ENCODE data around the gene KRI1.
A peak's percentile ranks its signal among the peaks of the same experiment; 100 is the strongest.

Gene KRI1

DNA sequence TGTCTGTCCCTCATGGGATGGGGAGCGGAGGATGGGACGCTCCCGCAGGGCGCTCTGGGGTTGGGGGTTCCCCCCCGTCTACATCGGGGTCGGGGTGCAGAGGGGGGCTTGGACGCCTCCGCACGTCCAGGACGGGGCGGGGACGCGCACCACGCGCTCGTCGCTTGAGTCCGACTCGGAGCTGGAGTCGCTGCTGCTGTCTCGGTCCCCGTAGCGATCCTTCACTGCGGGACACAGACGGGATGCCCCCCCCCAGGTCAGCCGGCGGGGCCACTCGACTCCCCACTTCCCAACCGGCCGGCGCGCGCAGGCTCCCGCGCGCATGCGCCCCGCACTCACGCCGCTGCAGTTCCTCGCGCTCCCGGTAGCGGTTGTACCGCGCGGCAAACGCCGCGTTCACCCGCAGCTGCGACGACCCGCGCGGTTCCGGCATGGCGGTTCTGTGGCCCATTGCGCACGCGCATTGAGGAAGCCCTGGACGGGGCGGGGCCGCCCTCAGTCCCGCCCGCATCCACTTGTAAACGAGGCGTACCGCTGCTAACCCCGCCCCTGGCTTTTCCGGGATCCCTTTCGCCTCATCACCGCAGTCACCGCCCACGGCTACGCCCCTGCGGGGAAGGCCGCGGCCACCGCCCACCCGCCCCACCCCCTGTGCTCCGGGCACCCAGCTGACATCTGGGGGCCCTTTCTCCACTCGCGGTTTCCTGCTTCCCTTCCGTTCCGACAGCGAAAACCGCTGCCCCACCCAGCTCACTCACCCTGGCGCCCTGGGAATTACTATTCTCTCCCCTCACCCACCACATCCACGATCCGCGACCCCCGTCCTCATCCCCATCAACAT is at the start of gene KRI1:
KRI1 (minus strand) TSS at position 444 of the 841 bp plus-strand sequence; CDS start at position 433, 11 bp downstream.
- peak; percentile 99 for DNase-seq (ENCODE audit: low spot score)

DNA sequence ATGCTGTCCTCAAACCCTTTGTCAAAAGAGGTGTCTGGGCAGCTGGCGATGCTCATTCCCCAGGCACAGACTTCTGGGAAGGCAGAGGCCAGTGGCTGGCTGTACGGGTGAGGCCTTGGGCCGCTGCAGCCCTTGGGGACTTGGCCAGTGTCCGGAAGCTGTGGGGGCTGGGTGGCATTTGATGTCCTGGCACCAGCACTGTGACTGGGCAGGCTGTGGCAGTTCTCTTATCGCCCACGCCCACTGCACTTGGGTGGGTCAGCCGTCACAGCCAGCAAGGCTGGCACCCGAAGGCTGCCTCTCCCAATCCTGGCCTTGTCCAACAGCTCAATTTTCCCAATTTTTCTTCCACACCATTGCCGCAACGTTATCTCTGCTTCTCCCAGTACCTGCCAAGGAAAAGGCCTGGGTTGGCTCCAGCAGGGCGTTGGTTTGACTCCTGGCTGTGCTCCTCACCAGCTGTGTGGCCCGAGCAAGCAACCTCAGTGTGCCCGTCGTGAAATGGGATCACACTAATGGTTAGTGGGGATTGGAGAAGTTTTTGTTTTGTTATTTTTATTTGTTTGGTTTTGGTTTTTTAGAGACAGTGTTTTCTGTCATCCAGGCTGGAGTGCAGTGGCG is 46.8 kb upstream of the KRI1 start:
- DNase-seq (ENCODE audit: low spot score) = no peak

DNA sequence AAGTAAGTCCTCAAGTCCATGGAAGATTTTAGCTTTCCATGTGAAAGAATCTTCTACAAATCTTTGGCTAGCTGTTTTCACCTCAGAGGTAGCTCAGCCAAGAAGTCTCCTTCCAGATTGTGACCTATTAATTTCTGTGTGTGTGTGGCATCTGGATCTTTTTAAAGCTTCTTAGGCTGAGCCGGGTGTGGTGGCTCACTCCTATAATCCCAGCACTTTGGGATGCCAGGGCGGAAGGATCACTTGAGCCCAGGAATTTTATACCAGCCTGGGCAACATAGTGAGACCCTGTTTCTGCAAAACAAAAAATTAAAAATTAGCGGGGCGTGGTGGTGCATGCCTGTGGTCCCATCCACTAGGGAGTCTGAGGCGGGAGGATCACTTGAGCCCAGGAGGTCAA is 46.1 kb upstream of the KRI1 start:
- no peak for DNase-seq (ENCODE audit: low spot score)

DNA sequence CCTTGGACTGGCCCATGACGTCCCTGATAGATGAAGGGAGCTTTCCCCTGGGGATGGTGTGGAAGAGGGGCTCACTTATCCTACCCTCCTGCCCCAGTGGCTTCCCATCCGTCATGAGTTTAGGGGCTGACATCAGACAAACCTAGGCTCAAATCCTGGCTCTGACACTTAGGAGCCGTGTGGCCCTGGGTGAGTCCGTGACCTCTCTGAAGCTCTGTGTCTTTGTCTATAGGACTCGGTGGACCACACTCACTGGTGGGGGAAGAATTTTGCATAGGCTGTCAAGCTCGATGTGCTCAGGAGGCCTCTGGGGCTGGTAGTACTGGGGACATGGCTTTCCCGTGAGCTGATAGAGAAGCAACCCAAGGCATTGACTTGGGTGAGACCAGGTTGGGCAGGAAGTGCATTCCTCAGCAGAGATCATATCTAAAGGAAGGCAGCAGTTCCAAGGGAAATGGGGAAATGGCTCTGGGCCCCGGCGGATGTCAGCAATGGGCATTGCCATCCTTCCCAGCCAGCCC is 38.7 kb upstream of the KRI1 start:
- DNase-seq (ENCODE audit: low spot score) = peak; percentile 78

DNA sequence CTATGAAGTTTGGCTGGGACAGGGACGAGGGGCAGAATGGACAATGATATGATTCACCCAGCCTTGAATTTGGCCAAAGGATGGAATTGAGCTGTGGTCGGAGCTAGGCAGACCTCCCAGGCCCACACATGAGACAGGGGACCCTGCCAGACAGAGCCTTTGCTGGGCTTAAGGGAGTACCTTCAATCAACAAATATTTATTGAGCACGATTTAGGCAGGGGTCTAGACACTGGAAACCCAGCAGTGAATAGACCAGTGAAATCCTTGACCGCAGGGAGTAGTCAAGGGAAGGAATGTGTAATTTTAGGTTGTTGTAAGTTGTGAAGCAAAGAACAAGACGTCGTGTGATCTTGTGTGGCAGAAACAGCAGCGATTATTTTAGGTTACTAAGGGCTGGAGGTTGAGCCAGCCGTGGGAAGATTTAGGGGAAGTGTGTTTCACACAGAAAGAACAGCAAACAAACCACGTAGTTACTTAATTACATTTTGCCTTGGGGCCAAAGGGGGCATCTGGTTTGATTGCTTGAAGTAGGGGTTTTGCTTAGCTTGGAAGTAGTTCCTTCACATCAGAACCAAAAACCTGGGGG is 38.2 kb upstream of the KRI1 start:
- peak; percentile 95 for DNase-seq (ENCODE audit: low spot score)

DNA sequence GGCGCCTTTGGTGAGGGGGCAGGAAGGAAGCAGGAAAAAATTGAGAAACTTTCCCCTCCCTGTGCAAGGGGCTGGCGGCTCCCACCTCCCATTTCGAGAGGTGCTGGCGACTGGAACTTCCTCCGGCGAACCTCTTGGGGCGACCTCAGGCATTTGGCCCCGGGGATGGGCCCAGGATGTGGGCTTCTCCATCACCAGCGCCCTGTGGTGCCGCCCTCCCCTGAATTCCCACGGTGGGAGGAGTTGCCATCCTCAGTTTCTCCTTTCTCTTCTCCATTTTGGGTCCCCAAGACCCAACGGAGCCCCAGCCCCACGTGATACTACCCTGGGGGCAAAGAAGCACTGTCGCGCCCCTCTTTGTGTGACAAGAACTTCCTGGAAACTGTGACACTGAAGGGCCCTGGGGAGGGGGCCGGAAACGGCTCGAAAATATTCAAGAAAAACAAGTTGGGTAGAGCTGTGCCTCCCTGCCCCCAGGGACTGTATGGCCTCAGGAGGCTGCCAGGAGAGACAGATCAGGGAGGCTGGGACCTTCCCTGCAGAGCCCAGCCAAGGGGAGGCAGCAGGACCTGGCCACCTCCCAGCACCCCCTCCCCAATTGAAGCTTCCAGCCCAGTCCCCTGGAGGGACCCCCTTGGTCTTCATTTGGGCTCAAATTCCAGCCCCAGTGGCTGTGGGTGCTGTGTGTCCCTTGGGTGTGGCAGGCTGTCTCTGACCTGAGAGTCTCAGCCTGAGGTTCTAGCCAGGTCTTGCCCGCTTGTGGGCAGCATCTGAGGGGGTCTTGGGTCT is 37.5 kb upstream of the KRI1 start:
- DNase-seq (ENCODE audit: low spot score) = peak; percentile 97

DNA sequence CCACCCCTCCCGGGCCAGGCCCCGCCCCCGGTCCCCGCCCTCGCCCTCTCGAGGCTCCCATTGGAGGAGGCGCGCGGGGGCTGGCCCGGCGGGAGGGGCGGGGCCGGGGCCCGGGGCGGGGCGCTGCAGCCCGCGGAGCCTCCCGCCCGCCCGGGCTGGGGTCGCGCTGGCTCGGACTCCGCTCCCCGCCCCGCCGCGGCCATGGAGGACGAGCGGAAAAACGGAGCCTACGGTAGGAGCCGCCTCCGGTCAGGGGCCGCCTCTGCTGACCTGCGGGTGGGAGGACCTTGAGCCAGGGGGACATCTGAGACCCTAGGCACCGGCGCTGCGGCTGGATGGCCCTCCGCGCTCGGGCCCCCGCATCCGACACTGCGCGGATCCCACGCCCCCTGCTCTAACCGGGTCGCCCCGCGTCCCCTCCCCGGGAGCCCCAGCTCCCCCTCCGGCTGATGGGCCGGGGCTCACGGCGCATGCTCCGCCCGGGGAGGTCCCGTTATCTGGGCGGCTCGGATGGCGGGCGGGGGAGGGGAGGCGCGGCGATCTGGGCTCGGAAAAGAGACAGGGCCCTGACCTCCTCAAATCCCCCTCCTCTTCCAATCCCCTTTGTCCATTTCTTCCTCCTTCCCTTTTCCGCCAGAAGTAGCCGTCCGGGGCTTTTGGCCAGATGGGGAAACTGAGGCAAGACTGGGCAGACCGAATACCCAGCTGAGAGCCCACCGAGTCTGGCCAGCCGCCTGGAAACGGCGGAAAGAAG is 36.7 kb upstream of the KRI1 start:
- DNase-seq (ENCODE audit: low spot score) = peak; percentile 86

DNA sequence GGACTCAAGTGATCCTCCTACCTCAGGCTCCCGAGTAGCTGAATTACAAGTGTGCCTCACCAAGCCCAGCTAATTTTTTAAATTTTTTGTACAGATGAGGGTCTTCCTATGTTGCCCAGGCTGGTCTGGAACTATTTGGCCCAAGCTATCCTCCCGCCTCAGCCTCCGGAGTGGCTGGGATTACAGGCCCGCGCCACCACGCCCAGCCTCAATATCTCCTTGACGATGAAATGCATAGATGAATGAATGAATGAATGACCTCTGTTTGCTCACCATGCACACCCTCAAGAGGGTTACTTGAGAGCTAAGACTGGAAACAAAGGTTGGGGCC is 36.2 kb upstream of the KRI1 start:
- no peak for DNase-seq (ENCODE audit: low spot score)

DNA sequence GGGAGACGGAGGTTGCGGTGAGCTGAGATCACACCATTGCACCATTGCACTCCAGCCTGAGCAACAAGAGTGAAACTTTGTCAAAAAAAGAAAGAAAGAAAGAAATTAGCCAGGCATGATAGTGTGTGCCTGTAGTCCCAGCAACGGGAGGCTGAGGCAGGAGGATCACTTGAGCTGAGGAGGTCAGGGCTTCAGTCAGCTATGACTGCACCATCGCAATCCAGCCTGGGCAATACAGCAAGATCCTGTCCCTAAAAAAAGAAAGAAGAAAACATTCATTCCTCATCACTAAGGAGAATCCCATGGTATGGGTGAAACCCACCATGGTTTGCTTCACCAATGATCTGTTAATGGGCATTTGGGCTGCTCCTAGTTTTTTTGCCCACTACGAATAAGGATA is 34.3 kb upstream of the KRI1 start:
- no peak for DNase-seq (ENCODE audit: low spot score)

DNA sequence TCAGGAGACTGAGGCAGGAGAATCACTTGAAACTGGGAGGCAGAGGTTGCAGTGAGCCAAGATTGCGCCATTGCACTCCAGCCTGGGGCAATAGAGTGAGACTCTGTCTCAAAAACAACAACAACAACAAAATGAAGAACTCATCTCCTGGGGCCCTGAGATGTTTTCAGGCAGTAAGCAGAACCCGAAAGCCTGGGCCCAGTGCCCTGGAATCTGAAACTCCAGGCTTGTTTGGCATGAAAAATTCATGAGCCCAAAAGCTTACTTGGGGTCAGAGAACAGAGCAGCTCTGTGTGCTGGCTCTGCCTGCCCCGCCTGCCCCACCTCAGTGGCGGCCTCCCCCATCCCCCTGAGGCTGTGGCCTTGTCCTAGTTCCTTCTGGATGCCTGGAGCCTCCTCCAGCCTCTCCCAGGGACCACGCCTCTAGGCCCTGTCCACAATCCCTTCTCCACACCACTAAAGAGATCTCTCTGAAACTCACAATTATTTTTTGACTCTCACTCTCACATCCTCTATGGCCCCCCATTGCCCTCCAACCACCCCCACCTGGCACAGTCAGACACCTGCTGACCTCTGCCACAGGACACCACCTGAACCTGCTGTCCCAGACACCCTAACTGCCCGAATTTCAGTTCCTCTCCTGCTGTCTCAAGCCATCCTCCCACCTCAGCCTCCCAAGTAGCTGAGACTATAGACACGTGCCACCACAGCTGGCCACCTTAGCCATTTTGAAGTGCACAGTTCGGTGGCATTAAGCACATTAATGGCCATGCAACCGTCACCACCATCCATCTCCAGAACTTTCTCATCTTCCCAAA is 28.2 kb upstream of the KRI1 start:
- DNase-seq (ENCODE audit: low spot score) = peak; percentile 67

DNA sequence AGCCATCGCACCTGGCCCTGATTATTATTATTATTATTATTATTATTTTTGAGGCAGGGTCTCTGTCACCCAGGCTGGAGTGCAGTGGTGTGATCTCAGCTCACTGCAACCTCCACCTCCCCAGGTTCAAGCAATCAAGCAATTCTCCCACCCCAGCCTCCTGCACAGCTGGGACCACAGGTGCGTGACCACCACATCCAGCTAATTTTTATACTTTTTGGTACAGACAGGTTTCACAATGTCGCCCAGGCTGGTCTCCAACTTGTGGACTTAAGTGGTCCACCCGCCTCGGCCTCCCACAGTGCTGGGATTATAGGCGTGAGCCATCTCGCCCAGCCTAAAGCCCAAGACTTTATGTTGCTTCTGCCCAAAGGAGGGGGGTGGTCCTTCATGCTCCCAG is 27.3 kb upstream of the KRI1 start:
- no peak for DNase-seq (ENCODE audit: low spot score)

DNA sequence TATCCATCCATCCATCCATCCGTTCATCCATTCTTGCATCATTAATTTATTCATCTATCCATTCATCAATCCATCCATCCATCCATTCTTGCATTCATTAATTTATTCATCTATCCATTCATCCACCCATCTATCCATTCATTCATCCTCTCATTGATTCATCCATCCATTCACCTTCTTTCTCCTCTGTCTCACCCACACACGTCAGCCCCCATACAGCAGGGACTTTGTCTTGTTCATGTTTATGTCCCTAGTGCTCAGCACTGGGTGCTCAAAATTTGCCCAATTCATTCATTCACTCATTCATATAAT is 22.0 kb upstream of the KRI1 start:
- DNase-seq (ENCODE audit: low spot score) = no peak

DNA sequence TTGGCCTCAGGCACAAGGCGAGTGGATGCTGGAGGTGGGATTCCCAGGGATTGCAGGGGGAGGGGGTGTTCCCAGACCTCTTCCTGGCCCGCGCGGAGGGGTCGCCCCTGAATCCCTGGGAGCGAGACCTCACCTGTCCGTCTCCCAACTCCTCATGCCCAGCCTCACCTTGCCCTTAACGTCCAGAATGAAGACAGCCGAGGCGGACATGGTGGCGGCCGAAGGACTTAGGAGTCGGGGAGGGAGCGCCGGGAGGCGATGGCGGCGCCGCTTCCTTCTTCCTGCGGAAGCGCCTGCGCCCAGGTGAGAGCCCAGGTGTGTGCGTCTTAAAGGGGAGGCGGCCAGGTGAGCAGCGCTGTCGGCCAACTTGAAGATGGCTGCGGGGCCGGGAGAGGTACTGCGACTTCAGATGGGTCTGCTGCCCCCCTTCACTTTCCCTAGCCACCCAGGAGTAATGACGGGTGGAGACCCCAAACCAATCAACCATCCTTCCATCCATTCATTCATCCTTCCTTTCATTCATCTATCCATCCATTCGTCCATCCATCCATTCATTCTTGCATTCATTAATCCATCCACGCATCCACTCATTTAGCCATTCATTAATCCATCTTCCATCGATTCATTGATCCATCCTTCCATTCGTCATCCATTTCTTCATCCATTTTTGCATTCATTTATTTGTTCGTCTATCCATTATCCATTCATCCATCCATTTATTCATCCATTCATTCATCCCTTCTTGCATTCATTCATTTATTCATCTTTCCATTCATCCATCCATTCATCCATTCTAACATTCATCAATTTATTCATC is 21.4 kb upstream of the KRI1 start, which contains the start of gene AP1M2:
AP1M2 (minus strand) TSS at position 291 of the 817 bp plus-strand sequence; CDS start at position 210, 81 bp downstream.
- DNase-seq (ENCODE audit: low spot score) = no peak

DNA sequence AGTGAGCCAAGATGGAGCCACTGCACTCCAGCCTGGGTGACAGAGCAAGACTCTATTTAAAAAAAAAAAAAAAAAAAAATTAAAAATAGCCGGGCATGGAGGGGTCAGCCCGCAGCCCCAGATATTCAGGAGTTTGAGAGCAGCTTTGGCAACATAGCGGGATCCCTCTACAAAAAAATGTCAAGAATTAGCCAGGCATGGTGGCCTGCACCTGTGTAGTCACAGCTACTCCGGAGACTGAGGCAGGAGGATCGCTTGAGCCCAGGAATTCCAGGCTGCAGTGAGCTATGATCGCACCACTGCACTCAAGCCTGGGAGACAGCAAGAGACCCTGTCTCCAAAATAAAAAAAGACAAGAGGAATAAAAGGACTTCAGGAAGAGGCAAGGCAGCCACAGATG is 20.6 kb upstream of the KRI1 start:
- no peak for DNase-seq (ENCODE audit: low spot score)

DNA sequence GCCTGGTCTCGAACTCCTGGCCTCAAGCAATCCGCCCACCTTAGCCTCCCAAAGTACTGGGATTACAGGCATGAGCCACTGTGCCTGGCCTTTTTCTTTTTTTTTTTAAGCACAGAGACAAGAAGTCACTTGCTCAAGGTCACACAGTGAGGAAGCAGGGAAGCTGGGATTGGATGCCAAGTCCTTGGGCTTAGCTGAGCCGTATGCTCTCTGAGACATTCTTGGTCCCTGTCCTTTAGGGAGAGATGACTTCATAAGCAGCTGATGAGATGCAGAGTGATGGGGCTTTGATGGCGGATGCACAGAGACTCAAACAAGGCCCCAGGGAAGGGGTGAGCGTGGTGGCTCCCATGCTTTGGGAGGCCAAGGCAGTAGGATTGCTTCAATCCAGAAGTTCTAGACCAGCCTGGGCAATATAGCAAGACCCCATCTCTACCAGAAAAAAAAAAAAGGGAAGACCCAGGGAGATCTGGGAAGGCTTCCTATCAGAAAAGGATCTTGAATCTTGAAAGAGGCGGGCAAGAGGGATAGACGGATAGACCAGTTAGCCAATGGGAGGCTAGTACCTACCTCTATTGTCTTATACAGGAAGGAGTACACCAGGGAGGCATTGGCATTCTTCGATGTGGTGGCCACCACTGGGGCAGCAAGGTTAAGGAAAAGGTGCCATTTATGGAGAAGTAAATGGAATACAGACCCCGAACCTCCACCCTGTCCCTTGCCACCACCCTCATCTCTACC is 17.4 kb upstream of the KRI1 start:
- no peak for DNase-seq (ENCODE audit: low spot score)

DNA sequence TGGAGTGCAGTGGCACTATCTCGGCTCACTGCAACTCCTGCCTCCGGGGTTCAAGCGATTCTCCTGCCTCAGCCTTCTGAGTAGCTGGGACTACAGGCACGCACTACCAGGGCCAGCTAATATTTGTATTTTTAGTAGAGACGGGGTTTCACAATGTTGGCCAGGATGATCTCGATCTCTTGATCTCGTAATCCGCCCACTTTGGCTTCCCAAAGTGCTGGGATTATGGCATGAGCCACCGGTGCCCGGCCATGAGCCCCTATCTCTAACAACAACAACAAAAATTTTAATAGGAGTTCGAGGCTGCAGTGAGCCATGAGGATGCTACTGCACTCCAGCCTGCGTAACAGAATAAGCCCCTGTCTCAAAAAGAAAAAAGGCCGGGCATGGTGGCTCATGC is 16.3 kb upstream of the KRI1 start:
- DNase-seq (ENCODE audit: low spot score) = no peak

DNA sequence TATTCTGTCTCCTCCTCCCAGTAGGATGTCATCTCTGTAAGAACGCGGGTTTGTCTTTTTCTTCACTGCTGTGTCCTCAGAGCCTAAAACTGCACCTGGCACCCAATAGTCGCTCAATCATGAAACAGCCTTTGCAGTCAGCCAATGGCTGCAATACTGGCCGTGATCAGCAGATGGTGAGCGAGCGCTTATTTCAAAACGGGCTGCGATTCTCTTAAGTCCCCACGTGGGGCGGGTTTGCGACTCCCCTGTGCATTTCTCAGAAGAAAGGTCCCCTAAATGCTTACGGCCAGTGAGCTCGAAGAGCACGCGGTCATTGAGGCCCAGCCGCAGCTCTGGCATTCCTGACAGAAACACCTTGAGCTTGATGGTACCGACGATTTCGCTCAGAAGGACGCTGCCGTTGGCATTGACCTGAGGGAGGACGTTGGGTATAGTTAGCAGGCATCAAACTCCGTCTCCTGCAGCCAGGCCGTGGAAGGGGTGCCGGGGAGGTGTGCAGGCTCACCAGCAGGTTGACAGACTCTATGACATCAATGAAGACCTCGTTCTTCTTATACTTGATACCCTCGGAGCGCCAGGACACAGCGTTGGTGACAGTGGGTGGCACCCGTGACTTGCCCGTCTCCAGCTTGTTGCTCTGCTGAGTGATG is 15.3 kb upstream of the KRI1 start:
- DNase-seq (ENCODE audit: low spot score) = peak; percentile 97

DNA sequence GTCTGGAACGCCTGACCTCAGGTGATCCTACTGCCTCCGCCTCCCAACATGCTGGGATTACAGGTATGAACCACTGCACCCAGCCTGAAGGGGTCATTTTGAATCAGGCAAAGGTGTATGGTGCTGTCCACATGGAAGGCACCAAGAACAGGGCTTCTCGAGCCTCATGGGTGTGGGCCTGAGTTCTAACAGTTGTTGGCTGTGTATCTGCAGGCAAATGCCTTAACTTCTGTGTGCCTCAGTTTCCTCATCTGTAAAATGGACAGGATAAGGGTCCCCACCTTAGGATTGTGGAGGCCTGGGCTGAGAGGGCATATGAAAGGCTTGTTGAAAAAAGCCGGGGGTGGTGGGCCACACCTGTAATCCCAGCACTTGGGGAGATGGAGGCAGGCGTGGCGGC is 12.1 kb upstream of the KRI1 start:
- DNase-seq (ENCODE audit: low spot score) = no peak

All from NAMALWA (cell line).